Stimulated activated naive CD4-positive, alpha-beta T cell treated with Interleukin-2 at 50 U/mL for 16 hours (primary cell): ENCODE results near the gene NRIP1.

Experiments used
- DNase-seq: peaks from one replicate; lab custom pipeline; 2025; lab: John Stamatoyannopoulos, UW

NRIP1 gene

GRCh38 chr21:14911351-14911750 lies 153.4 kb downstream of the NRIP1 start:
- DNase-seq = no peak
